ENCODE data around the gene DOK5. TPM values are rescaled to one million over a fixed set of nuclear protein-coding genes. Genes with fewer than 3 reads are reported as not detected.

The DOK5 gene
- total and polyA plus RNA-seq, 2 of the 8 experiments (the other 6 are each of a cell fraction or from before 2014, with no cell fraction given) = 8.9 to 15.0 TPM

- no peak overlapping the region for H2BK12ac ChIP-seq (ENCODE audit: low read depth, low read length)
- FAIRE-seq (no peak), DNase-seq (ENCODE audit: low read depth in 1 of 2, low spot score in 2 of 2) (no peak)
- no peak overlapping the region for H3K4me2 ChIP-seq (ENCODE audit: insufficient read depth in 1 of 2, low read depth in 2 of 2, low read length in 2 of 2)
- H3K36me3 ChIP-seq (ENCODE audit: control insufficient read depth in 2 of 4, insufficient read depth in 4 of 4, low read length in 3 of 4) = no peaks in the 10 kb centered on the region
- no peak overlapping the region for H3K4me3 ChIP-seq (ENCODE audit: extremely low read depth in 1 of 4, insufficient read depth in 2 of 4, low read depth in 3 of 4, low read length in 4 of 4)
- no peak overlapping the region for H2BK5ac ChIP-seq (ENCODE audit: low read depth, low read length)
- no peak overlapping the region for H3K18ac ChIP-seq (ENCODE audit: extremely low read depth, low read length)
- no peaks in the 10 kb centered on the region for H3K79me2 ChIP-seq (ENCODE audit: control insufficient read depth in 1 of 2, insufficient read depth in 2 of 2, low read length in 2 of 2)
- H3K23me2 ChIP-seq (ENCODE audit: low read depth, low read length) = no peaks in the 10 kb centered on the region
- no peak overlapping the region for H3K56ac ChIP-seq (replicated peaks; ENCODE audit: insufficient read length, low read depth, low read length)
- 100% methylated on average over 2 of the region's 2 CpGs; no CpG with 5 or more reads in 1 of the 2 experiments for WGBS, 2 experiments (ENCODE audit: extremely low coverage in 1 of 2, insufficient coverage in 1 of 2, insufficient read length in 1 of 2, insufficient replicate concordance in 2 of 2, low coverage in 1 of 2, low lambda C conversion rate in 2 of 2, missing lambda C conversion rate in 1 of 2)
- no peaks in the 10 kb centered on the region; a peak in 1 of 4 replicates for H3K9me3 ChIP-seq (ENCODE audit: insufficient read depth in 2 of 2, low read depth in 1 of 2, low read length in 1 of 2)
- H3K14ac ChIP-seq (ENCODE audit: insufficient read length) = no peak overlapping the region
- no peak overlapping the region for H2BK15ac ChIP-seq (ENCODE audit: low read length)
- POLR2A ChIA-PET (ENCODE audit: partially characterized antibody) = no interaction called here
- no peak overlapping the region for H2AFZ ChIP-seq (ENCODE audit: low read length)
- no peaks in the 10 kb centered on the region for H3K27me3 ChIP-seq (replicated peaks in 1 of 4; ENCODE audit: control insufficient read depth in 3 of 4, extremely low read depth in 1 of 4, insufficient read depth in 3 of 4, low read length in 3 of 4)
- no peak overlapping the region for H4K8ac ChIP-seq (ENCODE audit: extremely low read depth, insufficient read depth, low read length)
- no peak overlapping the region for H3K23ac ChIP-seq (ENCODE audit: insufficient read length)
- H4K20me1 ChIP-seq (replicated peaks in 1 of 2; ENCODE audit: control insufficient read depth in 1 of 2, insufficient read depth in 2 of 2, low read length in 2 of 2) = no peaks in the 10 kb centered on the region
- H2BK120ac ChIP-seq (replicated peaks; ENCODE audit: low read depth, low read length) = no peak overlapping the region
- CTCF ChIA-PET (ENCODE audit: partially characterized antibody) = no interaction called here
- no peak overlapping the region for H3K9ac ChIP-seq (replicated peaks in 1 of 4; ENCODE audit: extremely low read depth in 1 of 4, low read depth in 3 of 4, low read length in 3 of 4)
- H4K91ac ChIP-seq (replicated peaks; ENCODE audit: insufficient read length, low read length) = no peak overlapping the region
- H2AK5ac ChIP-seq (ENCODE audit: low read depth, low read length) = no peak overlapping the region
- no peak overlapping the region for H3K4ac ChIP-seq (replicated peaks; ENCODE audit: insufficient read length, low read depth, low read length)
- peaks cover 0 to 2% (median 0%) of the 10 kb centered on the region in 4 experiments; a peak in 1 of 7 replicates for H3K4me1 ChIP-seq (replicated peaks in 1 of 4; ENCODE audit: control insufficient read depth in 3 of 4, insufficient read depth in 4 of 4, low read length in 3 of 4)
- H3K27ac ChIP-seq (ENCODE audit: low read depth, low read length) = no peak overlapping the region
- H3K79me1 ChIP-seq (ENCODE audit: low read depth, low read length) = no peaks in the 10 kb centered on the region
- no peak for TF ChIP-seq KDM5A (IDR thresholded peaks at IDR 0.05; ENCODE audit: low read length)
- TF ChIP-seq USF2 (IDR thresholded peaks at IDR 0.05; ENCODE audit: low read length) = no peak
- TF ChIP-seq E2F6 (IDR thresholded peaks at IDR 0.05) = no peak
- no peak for TF ChIP-seq ATF2 (IDR thresholded peaks at IDR 0.05; ENCODE audit: low read length)
- H2BK20ac ChIP-seq (ENCODE audit: low read length) = no peak overlapping the region
- H4K5ac ChIP-seq (ENCODE audit: insufficient read length, low read depth, low read length) = no peak overlapping the region
Observed at GRCh38 chr20:54454982-54455381, 20.4 kb upstream of the DOK5 start.
